ENCODE results near the gene CHRDL2.

GRCh38 chr11:74673693-74674360 is 57.4 kb downstream of the CHRDL2 start:
- TF ChIP-seq CTCF (IDR thresholded peaks at IDR 0.05), result no peak
- TF ChIP-seq USF1 (IDR thresholded peaks at IDR 0.05; ENCODE audit: borderline replicate concordance, low read depth), result no peak
- TF ChIP-seq EZH2phosphoT487 (IDR thresholded peaks at IDR 0.05; ENCODE audit: borderline replicate concordance, low read depth), result no peak
- TF ChIP-seq RFX5 (IDR thresholded peaks at IDR 0.05; ENCODE audit: low read length), result no peak
- no peak for TF ChIP-seq GABPA (IDR thresholded peaks at IDR 0.05; ENCODE audit: low read depth)
- TF ChIP-seq SIN3A (IDR thresholded peaks at IDR 0.05; ENCODE audit: borderline replicate concordance, low read depth, low read length), result no peak
- no peak for TF ChIP-seq MAX (IDR thresholded peaks at IDR 0.05; ENCODE audit: low read depth)
- no peak for TF ChIP-seq EP300 (IDR thresholded peaks at IDR 0.05; ENCODE audit: borderline replicate concordance in 1 of 2, low read depth in 1 of 2, low read length in 1 of 2)
- no peak for TF ChIP-seq POLR2AphosphoS5 (IDR thresholded peaks at IDR 0.05; ENCODE audit: low read depth, low read length)
- no peak for TF ChIP-seq REST (IDR thresholded peaks at IDR 0.05; ENCODE audit: low read depth, low read length)
- TF ChIP-seq MXI1 (IDR thresholded peaks at IDR 0.05; ENCODE audit: low read depth, low read length), result no peak
- no peak for TF ChIP-seq FOXJ3 (CRISPR knock-in tag; IDR thresholded peaks at IDR 0.05)
- TF ChIP-seq TCF12 (IDR thresholded peaks at IDR 0.05), result no peak
